CD14-positive monocyte (primary cell): ENCODE results near the gene CHST15. TPM values are rescaled to one million over a fixed set of nuclear protein-coding genes. Genes with fewer than 3 reads are reported as not detected.

ENCODE experiments used
- DNase-seq, 3 donors: peaks; one replicate each; pipeline ENCODE4 v3.0.0-alpha.2; 2011 to 2022
- H2AFZ ChIP-seq: 2 replicates; pipeline ENCODE4 v1.6.0; 2012; ENCODE audit warnings: mild to moderate bottlenecking, low read depth, low read length, inconsistent platforms; ENCODE audit not compliant: insufficient read depth, poor library complexity, severe bottlenecking
- H3K27ac ChIP-seq, 2 donors: 1 replicate in 1 of 2; 2 replicates in 1 of 2; pipeline ENCODE4 v1.5.1; 2012 to 2013; ENCODE audit warnings: low read length in 2 of 2, control low read depth in 1 of 2, inconsistent platforms in 1 of 2, low read depth in 1 of 2, mild to moderate bottlenecking in 1 of 2
- H3K27me3 ChIP-seq, 2 donors: one replicate each; pipeline versions ENCODE4 v1.6.0 to v1.6.1; 2011 to 2013; ENCODE audit warnings: low read length in 2 of 2; ENCODE audit not compliant: control insufficient read depth in 2 of 2, insufficient read depth in 2 of 2
- H3K36me3 ChIP-seq, 2 donors: replicated peaks in 1 of 2; 1 replicate in 1 of 2; 2 replicates in 1 of 2; pipeline versions ENCODE4 v1.5.1 to v1.6.1; 2012 to 2013; ENCODE audit warnings: low read length in 2 of 2, control low read depth in 1 of 2, inconsistent platforms in 1 of 2, mild to moderate bottlenecking in 1 of 2; ENCODE audit not compliant: insufficient read depth in 2 of 2, control insufficient read depth in 1 of 2
- H3K4me1 ChIP-seq, 2 donors: 1 replicate in 1 of 2; 2 replicates in 1 of 2; pipeline versions ENCODE4 v1.5.1 to v1.6.1; 2012 to 2013; ENCODE audit warnings: low read length in 2 of 2, control low read depth in 1 of 2, inconsistent platforms in 1 of 2, mild to moderate bottlenecking in 1 of 2, moderate library complexity in 1 of 2; ENCODE audit not compliant: insufficient read depth in 2 of 2, control insufficient read depth in 1 of 2
- H3K4me2 ChIP-seq: replicated peaks from 2 replicates; pipeline ENCODE3; 2012; ENCODE audit warnings: low read length, moderate library complexity, mild to moderate bottlenecking; ENCODE audit not compliant: poor library complexity, severe bottlenecking; ENCODE audit errors: extremely low read depth
- H3K4me3 ChIP-seq, 3 experiments: fragments of 200-600 bp in 1 of 3; sonication (generic) in 1 of 3; replicated peaks in 1 of 3; 1 replicate in 2 of 3; 2 replicates in 1 of 3; pipeline ENCODE4 v1.5.1; 2011 to 2013; ENCODE audit warnings: low read length in 3 of 3, mild to moderate bottlenecking in 3 of 3, control low read depth in 2 of 3, low read depth in 2 of 3, inconsistent platforms in 1 of 3, moderate library complexity in 1 of 3
- H3K79me2 ChIP-seq: 2 replicates; pipeline ENCODE4 v1.6.0; 2012; ENCODE audit warnings: mild to moderate bottlenecking, control low read depth, inconsistent platforms, low read length, moderate library complexity; ENCODE audit not compliant: insufficient read depth
- H3K9ac ChIP-seq: 2 replicates; pipeline ENCODE4 v1.6.0; 2017; ENCODE audit warnings: low read length, mild to moderate bottlenecking; ENCODE audit not compliant: insufficient read depth, poor library complexity, severe bottlenecking
- H3K9me3 ChIP-seq, 2 donors: replicated peaks in 1 of 2; 1 replicate in 1 of 2; 2 replicates in 1 of 2; pipeline versions ENCODE4 v1.5.1 to v1.6.1; 2012 to 2013; ENCODE audit warnings: low read length in 2 of 2, control low read depth in 1 of 2; ENCODE audit not compliant: control insufficient read depth in 1 of 2, insufficient read depth in 1 of 2
- H4K20me1 ChIP-seq: 2 replicates; pipeline ENCODE4 v1.6.0; 2012; ENCODE audit warnings: mild to moderate bottlenecking, low read length, control low read depth, moderate library complexity; ENCODE audit not compliant: insufficient read depth
- H3K27ac Mint-ChIP-seq, 7 donors: one replicate each; pipeline ENCODE4 v1.8.0; 2020; ENCODE audit warnings: mild to moderate bottlenecking in 7 of 7, mixed read lengths in 7 of 7, moderate library complexity in 6 of 7, inconsistent platforms in 2 of 7
- H3K27me3 Mint-ChIP-seq, 3 donors: one replicate each; pipeline ENCODE4 v1.8.0; 2021 to 2022; ENCODE audit warnings: low read depth in 3 of 3, mild to moderate bottlenecking in 3 of 3, mixed read lengths in 3 of 3, moderate library complexity in 3 of 3, inconsistent platforms in 1 of 3
- H3K36me3 Mint-ChIP-seq, 2 donors: one replicate each; pipeline ENCODE4 v1.8.0; 2020; ENCODE audit warnings: mixed read lengths in 2 of 2, inconsistent platforms in 1 of 2, mild to moderate bottlenecking in 1 of 2
- H3K4me1 Mint-ChIP-seq: one replicate; pipeline ENCODE4 v1.8.0; 2020; ENCODE audit warnings: mild to moderate bottlenecking, mixed read lengths
- H3K4me3 Mint-ChIP-seq, 2 donors: one replicate each; pipeline ENCODE4 v1.8.0; 2020; ENCODE audit warnings: mild to moderate bottlenecking in 2 of 2, mixed read lengths in 2 of 2, moderate library complexity in 1 of 2
- H3K9me3 Mint-ChIP-seq, 7 donors: one replicate each; pipeline ENCODE4 v1.8.0; 2020 to 2022; ENCODE audit warnings: mixed read lengths in 7 of 7, mild to moderate bottlenecking in 6 of 7, moderate library complexity in 6 of 7, inconsistent platforms in 2 of 7
- WGBS: methylation state at CpG from one replicate; pipeline ENCODE4 v1.1.5; 2013; ENCODE audit warnings: missing lambda C conversion rate; ENCODE audit not compliant: insufficient coverage; 5-methylcytosine and 5-hydroxymethylcytosine counted together
- intact Hi-C, 2 donors: fragments of 100-400 bp; cut with micrococcal nuclease; formaldehyde crosslinking; loops; one replicate each; pipeline versions ENCODE4 v1.15.0 to v1.15.1; 2023
- polyA plus RNA-seq, 3 donors: library from polyadenylated mRNA; depleted of rRNA in 1 of 3; unstranded in 2 of 3; stranded (reverse) in 1 of 3; fragments of 300-500 nt in 2 of 3; fragments of >200 nt in 1 of 3; fragmentation: Illumina TruSeq in 2 of 3; gene quantifications; 1 replicate in 2 of 3; 2 replicates in 1 of 3; pipeline ENCODE4 v1.2.3, GENCODE V29; 2012 to 2021
- TF ChIP-seq, protein P1 (sequence below): fragments of 200-600 bp; IDR thresholded peaks from one replicate; pipeline ENCODE4 v1.8.0; 2022; ENCODE audit warnings: antibody characterized with exemption, mild to moderate bottlenecking

Gene CHST15
- polyA plus RNA-seq, 3 donors: 54.4 to 106 (median 87.5) TPM

DNA sequence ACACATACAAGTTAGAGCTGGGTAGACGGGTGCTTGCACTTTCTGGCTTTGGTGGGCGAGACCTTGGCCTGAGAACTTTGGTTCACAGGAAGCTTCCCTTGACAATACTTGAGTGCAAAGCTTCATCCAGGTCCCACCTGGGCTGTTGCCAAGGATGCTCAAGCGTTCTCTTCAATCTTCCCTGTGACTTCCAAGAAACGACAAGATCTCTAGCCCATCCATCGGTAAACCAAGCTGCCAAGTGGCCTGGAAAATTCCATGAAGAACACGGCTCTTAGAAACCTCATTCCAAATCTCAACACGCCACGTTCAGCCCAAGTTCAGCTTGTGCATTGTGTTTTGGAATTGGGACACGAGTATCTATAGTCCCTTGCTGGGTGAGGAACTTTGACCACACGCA is 84.7 kb downstream of the CHST15 start:
- Histone ChIP-seq H3K9ac (no peak overlapping the region), H3K4me2 (no peak overlapping the region), H3K4me1 (peaks cover 2% of the 10 kb centered on the region in 2 donors), H2AFZ (no peak overlapping the region), H4K20me1 (peaks cover 94% of the 10 kb centered on the region), H3K36me3 (peaks cover 76 to 99% of the 10 kb centered on the region in 2 donors), H3K4me3 (no peak overlapping the region), H3K27me3 (peaks cover 0 to 6% of the 10 kb centered on the region in 2 donors), H3K9me3 (peaks cover 0 to 8% of the 10 kb centered on the region in 2 donors), H3K79me2 (no peaks in the 10 kb centered on the region), H3K27ac (no peak overlapping the region)
- no peak for DNase-seq
- peaks cover 6 to 17% (median 10%) of the 10 kb centered on the region in 7 donors for H3K9me3 Mint-ChIP-seq
- peak overlapping the region in 1 of 2 donors; percentile 28 for H3K4me3 Mint-ChIP-seq
- TF ChIP-seq, protein P1, sequence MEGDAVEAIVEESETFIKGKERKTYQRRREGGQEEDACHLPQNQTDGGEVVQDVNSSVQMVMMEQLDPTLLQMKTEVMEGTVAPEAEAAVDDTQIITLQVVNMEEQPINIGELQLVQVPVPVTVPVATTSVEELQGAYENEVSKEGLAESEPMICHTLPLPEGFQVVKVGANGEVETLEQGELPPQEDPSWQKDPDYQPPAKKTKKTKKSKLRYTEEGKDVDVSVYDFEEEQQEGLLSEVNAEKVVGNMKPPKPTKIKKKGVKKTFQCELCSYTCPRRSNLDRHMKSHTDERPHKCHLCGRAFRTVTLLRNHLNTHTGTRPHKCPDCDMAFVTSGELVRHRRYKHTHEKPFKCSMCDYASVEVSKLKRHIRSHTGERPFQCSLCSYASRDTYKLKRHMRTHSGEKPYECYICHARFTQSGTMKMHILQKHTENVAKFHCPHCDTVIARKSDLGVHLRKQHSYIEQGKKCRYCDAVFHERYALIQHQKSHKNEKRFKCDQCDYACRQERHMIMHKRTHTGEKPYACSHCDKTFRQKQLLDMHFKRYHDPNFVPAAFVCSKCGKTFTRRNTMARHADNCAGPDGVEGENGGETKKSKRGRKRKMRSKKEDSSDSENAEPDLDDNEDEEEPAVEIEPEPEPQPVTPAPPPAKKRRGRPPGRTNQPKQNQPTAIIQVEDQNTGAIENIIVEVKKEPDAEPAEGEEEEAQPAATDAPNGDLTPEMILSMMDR: no peak
- H3K4me1 Mint-ChIP-seq: peaks cover 2% of the 10 kb centered on the region
- 98% methylated on average over 5 of the region's 10 CpGs for WGBS
- intact Hi-C loops: no loop called here
- H3K27ac Mint-ChIP-seq: no peak overlapping the region
- peaks cover 97 to 100% of the 10 kb centered on the region in 2 donors for H3K36me3 Mint-ChIP-seq
- peaks cover 13 to 44% (median 40%) of the 10 kb centered on the region in 3 donors for H3K27me3 Mint-ChIP-seq

DNA sequence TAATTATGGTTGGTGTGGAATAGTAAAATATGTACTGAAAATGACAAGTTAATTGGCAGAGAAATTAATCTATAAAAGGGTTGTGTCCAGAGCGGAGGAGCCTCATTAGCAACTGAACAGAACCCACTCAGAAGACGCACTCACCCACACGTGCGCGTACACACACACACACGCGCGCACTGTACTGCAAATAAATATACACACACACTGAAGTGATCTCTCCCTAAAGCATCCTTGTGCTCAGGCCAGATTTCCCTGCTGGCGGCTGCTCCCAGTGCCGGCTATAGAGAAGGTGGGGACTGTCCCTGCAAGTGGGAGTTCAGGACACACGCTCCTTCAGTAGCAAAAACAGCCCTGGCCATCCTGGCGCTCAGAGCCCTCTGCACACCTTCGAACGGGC is 85.2 kb downstream of the CHST15 start:
- Histone ChIP-seq H3K9me3 (peaks cover 0 to 3% of the 10 kb centered on the region in 2 donors), H3K4me2 (no peak overlapping the region), H3K79me2 (no peaks in the 10 kb centered on the region), H3K4me3 (no peak overlapping the region), H3K9ac (no peak overlapping the region), H2AFZ (no peak overlapping the region), H3K4me1 (no peaks in the 10 kb centered on the region), H3K27me3 (peaks cover 0 to 6% of the 10 kb centered on the region in 2 donors), H3K36me3 (peaks cover 75 to 99% of the 10 kb centered on the region in 2 donors), H3K27ac (no peak overlapping the region), H4K20me1 (peaks cover 94% of the 10 kb centered on the region)
- peaks cover 2 to 12% (median 5%) of the 10 kb centered on the region in 7 donors for H3K9me3 Mint-ChIP-seq
- DNase-seq: no peak
- 91% methylated on average over 7 of the region's 14 CpGs for WGBS
- peak overlapping the region in 1 of 2 donors; percentile 28 for H3K4me3 Mint-ChIP-seq
- no peak overlapping the region for H3K27ac Mint-ChIP-seq
- H3K36me3 Mint-ChIP-seq: peaks cover 96 to 98% of the 10 kb centered on the region in 2 donors
- TF ChIP-seq, protein P1: no peak
- H3K27me3 Mint-ChIP-seq: peaks cover 13 to 44% (median 43%) of the 10 kb centered on the region in 3 donors
- intact Hi-C loops: no loop called here
- no peaks in the 10 kb centered on the region for H3K4me1 Mint-ChIP-seq
